IPS-NIHi7 (cell line): ENCODE data around the gene ELOVL6.
"Not testable (repeated sequence)": the region's sequence is repeated elsewhere in the genome, so short reads cannot be mapped to it uniquely, and the experiment has no call there.

Experiments used
- DNase-seq: peaks from one replicate; pipeline ENCODE4 v3.0.0; 2012; ENCODE audit warnings: mixed read lengths; ENCODE audit errors: extremely low spot score

The ELOVL6 gene

DNA sequence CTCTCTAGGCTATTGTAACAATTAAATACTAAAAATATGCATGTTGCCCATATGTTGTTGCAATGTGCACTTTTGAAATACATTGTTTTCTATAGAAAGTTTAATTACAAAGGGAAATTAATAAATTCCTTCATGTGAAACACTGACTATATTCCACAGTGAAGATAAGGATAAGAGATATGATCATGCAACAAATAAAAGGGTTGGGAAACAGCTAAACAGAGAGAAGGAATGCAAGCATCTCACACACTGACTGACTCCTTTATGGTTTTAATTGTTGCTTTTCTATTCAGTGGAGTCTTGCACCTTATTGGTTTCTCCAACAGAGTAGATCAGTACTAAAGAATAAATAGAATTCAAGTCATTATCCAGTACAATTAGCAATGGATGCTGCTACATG, 37.8 kb downstream of the ELOVL6 start:
- no peak for DNase-seq

GRCh38 chr4:110159541-110159940, 38.9 kb downstream of the ELOVL6 start:
- DNase-seq: no peak

DNA sequence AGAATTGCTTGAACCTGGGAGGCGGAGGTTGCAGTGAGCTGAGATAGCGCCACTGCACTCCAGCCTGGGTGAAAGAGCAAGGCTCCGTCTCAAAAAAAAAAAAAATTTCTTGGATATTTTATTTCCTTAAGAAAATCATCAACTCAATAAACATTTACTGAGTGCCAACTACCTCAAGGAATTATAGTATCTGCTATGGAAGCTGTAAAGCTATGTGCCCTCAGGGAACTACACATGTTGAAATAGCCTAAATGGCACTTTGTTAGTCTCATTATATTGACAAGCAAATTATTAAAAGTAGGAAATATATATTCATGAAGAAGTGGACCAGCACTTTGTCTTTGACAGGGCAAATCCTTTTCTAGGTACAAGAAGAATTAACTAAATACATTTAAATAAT, 40.8 kb downstream of the ELOVL6 start:
- DNase-seq: no peak

GRCh38 chr4:110157166-110157565, 41.2 kb downstream of the ELOVL6 start:
- DNase-seq: not testable (repeated sequence)

GRCh38 chr4:110156442-110156841, 42.0 kb downstream of the ELOVL6 start:
- DNase-seq: no peak

DNA sequence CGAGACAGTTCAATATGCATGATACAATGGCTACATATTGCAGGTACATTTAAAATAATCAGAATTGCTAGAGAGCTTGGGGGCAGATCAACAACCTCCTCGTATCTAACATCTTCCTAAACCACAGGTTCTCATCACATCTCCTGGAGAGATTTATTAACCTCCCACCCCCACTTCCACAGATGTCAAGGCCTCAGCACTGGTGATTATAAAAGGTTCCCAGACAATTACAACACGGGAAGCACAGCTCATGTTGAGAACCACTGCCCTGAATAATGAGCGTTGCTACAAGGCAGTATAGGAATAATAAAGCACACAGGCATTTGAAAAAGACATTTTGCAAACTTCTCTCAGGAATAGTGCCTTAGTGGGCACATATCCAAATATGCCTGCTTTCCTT, 42.8 kb downstream of the ELOVL6 start:
- no peak for DNase-seq

DNA sequence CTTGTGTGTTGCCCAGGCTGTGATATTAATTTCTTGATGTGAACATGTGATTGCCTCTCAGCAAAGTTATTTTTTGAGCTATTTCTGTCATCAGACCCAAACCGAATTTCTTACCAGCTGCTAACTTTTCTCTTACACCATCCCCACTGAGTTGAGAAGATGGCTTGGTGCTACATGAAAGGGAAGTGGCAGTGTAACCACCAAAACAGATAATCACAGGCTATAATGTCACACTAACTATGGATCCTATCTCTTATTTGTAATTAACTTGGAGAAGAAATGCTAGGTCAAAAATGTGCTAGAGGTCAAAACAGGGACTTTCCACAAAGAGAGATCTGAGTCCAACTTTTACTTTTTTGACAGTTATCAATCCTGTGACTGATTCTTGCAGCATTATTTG, 43.8 kb downstream of the ELOVL6 start:
- DNase-seq: no peak

DNA sequence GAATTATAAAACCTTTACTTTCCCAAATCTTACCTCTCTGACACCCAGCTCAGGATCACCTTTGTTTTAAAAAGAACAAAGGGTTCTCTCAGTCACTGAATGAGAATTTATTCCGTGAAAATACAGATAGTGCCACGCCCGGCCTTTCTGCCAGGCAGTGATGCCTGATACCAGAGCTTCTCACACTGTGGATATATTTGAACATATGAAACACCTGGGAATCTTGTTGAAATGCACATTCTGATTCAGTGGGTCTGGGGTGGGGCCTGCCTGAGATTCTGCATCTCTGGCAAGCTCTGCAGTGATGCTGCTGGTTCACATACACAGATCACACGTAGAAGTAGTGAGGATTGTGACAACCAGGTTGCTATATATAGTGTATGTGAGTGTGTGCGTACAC, 46.0 kb downstream of the ELOVL6 start:
- no peak for DNase-seq

- no peak for DNase-seq
These were observed 49.3 kb downstream of the ELOVL6 start for GRCh38 chr4:110149089-110149488.

- no peak for DNase-seq
These were observed 56.0 kb downstream of the ELOVL6 start for GRCh38 chr4:110142461-110142860.

DNA sequence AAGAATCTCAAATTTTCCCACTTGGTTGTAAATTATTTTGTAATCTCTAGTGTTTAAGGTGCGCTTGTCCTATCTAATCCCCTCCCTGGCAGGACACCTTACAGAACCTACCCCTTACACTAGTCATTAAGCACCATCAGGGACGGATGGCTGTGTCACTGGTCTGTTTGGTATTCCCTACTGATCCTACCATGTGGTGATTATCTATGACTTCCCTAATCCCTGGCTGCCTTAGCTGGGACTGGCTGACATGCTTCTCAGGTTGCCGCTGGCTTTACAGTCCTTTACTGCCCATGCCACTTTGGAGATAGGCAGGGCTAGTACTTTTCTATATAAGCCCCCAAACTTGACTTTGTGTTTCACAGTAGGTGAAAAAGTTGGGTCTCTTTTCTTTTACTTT, 58.6 kb downstream of the ELOVL6 start:
- peak; percentile 26 for DNase-seq

GRCh38 chr4:110139111-110139510, 59.3 kb downstream of the ELOVL6 start:
- DNase-seq: no peak

- DNase-seq: no peak
These were observed 59.9 kb downstream of the ELOVL6 start for GRCh38 chr4:110138551-110138950.

- no peak for DNase-seq
These were observed 60.6 kb downstream of the ELOVL6 start for GRCh38 chr4:110137829-110138228.

DNA sequence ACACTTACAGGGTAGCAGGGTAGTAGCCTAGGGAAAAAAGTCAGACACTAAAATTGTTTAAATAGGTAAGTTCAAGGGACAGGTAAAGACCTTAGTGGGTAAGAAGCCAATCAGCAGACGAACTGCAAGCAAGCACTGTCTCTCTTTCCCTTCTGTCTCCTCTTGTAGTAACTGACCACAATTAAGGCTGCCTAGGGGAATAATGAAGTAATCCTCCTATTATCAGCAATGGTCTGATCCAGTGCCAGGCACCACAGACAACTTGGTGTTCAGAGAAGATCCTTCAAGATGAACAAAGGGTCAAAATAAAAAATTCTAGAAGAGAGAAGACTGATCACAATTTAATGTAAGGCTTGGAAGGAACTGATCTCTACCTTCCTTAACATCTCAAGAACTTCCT, 62.9 kb downstream of the ELOVL6 start:
- DNase-seq: no peak

GRCh38 chr4:110135076-110135475, 63.3 kb downstream of the ELOVL6 start:
- DNase-seq: no peak

GRCh38 chr4:110134269-110134869, 64.0 kb downstream of the ELOVL6 start:
- DNase-seq: no peak

DNA sequence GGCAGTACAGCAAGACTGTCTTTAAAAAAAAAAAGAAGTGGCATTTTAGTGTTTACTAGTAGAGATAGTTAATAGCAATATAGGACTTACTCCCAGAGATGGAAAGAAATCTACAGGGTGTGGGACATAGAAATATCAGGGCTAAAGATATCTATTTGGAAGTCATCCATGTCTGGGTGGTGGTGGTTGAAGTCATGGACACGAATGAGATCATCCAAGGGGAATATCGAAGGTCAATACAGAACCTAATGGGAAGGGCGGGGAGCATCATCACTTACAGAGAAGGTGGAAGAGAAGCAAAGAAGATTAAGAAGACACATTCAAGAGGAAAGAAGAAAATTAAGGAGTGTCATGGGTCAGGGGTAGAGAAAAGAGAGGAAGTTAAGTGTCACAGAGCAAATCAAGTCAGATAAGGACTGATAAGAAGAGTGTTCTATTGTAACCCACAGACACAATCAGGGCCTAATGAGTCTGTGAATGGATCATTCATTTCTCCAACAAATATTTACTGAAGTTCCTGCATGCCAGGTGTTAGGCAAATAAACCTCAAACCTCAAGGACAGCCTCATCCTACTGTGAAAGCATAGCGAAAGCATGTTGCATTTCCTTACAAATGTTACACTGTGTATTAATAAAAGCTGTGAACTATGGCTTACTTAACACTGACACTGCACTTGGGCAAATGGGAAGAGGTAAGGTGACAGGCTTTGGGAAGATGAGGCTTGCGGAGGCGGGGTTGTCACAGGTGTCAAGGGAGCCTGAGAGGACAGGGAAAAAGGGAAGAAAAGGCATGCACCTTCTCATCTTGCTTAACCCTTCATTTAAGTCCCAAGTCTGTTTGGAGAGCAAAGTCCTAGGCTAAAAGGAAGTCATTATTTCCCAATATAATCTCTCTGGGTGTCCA, 65.3 kb downstream of the ELOVL6 start:
- DNase-seq: no peak

DNA sequence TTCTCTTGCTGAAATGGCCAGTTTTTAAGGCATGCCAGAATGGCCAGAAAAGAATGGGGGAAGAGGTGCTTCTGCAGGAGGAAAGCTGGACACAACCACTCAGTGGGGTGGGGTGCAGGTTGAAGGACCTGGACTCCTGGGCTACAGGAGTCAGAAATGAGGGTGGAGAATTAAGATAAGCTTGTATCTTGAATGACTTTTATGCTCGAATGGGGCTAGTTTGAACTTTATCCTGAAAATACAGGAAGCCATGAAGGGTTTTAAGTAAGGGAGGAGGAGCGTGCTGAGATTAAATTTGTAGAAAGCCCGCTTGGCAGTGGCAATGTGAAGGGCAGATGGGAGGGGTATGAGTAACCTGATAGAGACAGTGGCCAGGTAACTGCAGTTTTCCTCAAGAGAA, 66.5 kb downstream of the ELOVL6 start:
- no peak for DNase-seq

DNA sequence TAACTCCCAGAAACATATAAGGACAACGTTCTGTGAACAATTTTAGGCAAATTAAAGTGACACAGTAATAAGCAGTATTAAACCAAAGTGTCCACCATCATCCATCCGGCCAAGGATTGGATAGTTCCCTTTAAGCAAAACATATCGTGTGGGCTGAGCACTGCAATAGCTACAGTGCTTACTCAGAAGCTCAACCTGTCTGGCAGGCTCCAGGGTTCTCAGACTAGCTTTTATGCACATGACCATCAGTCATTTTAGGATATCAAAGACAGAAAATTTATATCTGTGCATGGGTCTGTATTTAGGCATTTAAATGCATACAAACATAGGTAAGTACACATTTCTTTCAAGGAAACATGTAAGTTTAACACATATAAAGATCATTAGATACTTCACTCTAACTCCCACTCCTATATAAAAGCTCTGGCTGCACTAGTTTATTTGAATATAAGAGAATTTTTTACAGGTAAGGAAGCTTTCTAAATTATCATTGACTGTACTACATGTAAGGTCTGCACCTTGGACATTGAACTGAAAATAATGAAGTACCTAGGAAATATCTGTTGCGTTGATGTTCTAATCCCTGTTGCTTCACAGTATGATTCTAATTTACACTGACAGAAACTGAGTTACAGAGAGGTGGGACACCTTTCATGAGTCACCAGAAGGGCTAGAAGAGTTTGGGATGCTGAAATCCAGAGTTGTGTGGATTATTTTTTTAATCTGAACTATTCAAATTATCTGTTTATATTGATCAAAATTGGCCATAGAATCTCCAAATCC, 67.6 kb downstream of the ELOVL6 start:
- no peak for DNase-seq

- no peak for DNase-seq
These were observed 68.9 kb downstream of the ELOVL6 start for GRCh38 chr4:110129544-110129943.

DNA sequence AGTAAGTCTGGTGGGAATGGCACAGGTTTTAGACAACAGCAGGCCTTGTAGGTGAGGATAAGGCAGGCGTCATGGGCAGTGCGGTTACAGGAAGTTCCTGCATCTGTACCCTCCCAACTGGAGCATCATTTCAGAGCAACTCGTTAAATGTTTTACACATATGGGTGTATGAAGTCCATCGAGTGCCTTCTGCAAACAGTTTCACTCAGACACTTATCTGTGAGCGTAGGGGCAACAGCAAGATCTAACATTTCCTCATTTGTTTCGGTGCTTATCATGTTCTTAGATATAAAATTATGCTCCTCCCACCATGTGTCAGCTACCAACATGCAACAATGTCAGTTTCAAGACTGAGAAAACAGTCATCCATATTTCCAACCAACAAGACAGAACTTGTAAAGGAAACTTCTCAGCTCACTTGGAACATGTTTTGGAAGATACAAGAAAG, 69.9 kb downstream of the ELOVL6 start:
- no peak for DNase-seq

DNA sequence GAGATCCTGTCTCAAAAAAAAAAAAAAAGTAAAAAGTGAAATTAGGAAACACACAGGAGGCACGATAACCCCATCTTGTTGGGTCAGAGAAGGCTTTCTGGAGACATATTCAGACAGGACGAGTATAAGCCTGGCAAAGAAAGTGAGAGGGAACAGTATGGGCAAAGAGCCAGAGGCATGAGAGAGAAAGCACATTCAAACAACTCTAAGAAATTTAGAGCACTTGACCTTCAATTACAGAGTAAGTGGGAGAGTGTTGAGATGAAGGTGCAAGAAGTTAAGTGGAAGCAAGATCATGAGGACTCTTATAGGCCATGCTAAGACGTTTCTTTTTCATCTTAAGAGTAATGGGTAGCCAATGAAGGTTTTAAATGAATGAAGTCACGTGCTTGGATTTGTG, 70.4 kb downstream of the ELOVL6 start:
- DNase-seq: no peak
